D721Med (cell line): ENCODE data around the gene APOBEC3G.

Source experiments
- DNase-seq: peaks from one replicate; pipeline ENCODE4 v3.0.0; 2011; ENCODE audit warnings: low spot score; ENCODE audit not compliant: insufficient read length
- FAIRE-seq: peaks from 2 replicates; lab custom pipeline; 2011; peaks lifted over from hg19 to GRCh38; lab: Jason Lieb, UNC
- CTCF ChIP-seq: IDR thresholded peaks from 2 replicates; pipeline ENCODE4 v1.5.1; 2012; ENCODE audit warnings: mild to moderate bottlenecking, control low read depth; ENCODE audit not compliant: insufficient read depth; ENCODE audit errors: missing control alignments

The APOBEC3G gene

GRCh38 chr22:39109361-39109760 is 32.3 kb downstream of the APOBEC3G start:
- no peak for TF ChIP-seq CTCF
- FAIRE-seq, result no peak

GRCh38 chr22:39110631-39111561 is 33.8 kb downstream of the APOBEC3G start:
- TF ChIP-seq CTCF, result no peak
- DNase-seq (no peak), FAIRE-seq (no peak)

More at GRCh38 chr22:39109361-39109760, 32.3 kb downstream of the APOBEC3G start:
- DNase-seq, result no peak

DNA sequence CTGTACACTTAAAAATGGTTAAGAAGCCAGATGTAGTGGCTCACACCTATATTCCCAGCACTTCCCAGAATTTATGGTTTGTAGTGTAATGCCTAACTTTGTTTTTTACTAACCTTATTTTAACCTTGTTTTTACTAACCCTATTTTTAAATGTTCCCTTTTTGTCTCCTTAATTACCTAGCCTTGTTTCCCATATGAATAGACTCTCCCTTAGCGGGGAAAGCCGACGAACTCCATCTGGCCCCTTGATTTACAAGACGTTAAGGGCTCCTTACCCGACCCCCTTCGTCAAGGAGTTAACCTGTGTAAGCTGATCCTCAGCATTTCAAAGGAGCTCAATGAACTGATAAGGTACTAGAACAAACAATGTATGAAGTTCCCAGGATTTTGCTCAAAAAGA is 37.0 kb downstream of the APOBEC3G start:
- no peak for TF ChIP-seq CTCF
- DNase-seq (no peak), FAIRE-seq (no peak)

DNA sequence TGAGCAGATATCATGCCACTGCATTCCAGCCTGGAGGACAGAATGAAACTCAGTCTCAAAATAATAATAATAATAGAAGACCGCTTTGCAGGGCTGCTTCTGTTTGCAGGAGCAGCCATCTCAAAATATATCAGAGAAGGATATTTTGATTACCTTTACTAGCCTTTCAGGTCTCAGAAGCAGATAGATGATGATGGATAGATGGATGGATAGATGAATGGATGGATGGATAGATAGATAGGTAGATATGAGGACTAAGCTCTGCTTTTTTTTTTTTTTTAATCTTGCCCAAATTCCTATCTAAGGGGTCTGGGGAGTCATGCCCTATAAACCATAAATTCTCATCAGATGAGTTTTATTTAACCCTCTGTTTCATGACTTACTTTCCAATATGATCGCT is 38.5 kb downstream of the APOBEC3G start:
- TF ChIP-seq CTCF, result no peak
- DNase-seq (no peak), FAIRE-seq (no peak)

GRCh38 chr22:39115977-39116621 is 39.0 kb downstream of the APOBEC3G start:
- FAIRE-seq (no peak), DNase-seq (no peak)
- TF ChIP-seq CTCF, result no peak

- DNase-seq, result no peak
- FAIRE-seq, result no peak
Observed at GRCh38 chr22:39117585-39118191, 40.6 kb downstream of the APOBEC3G start.

More at GRCh38 chr22:39117585-39118191, 40.6 kb downstream of the APOBEC3G start:
- TF ChIP-seq CTCF, result peak; percentile 41
